ENCODE results near the gene MLST8. TPM values are rescaled to one million over a fixed set of nuclear protein-coding genes. Genes with fewer than 3 reads are reported as not detected.
A peak's percentile ranks its signal among the peaks of the same experiment; 100 is the strongest.

The MLST8 gene
- total RNA-seq, 3 donors from 2014 or later: 25.5 to 30.9 (median 29.8) TPM

- H3K4me3 ChIP-seq: no peak overlapping the region
- intact Hi-C loops (cut with DNase I, micrococcal nuclease): no loop called here
- TF ChIP-seq CTCF (IDR thresholded peaks at IDR 0.05): no peak
- H3K36me3 ChIP-seq (ENCODE audit: low read depth): no peaks in the 10 kb centered on the region
- no peaks in the 10 kb centered on the region for H3K9me3 ChIP-seq
- no peak for DNase-seq
- peaks cover 12% of the 10 kb centered on the region for H3K4me1 ChIP-seq (ENCODE audit: low read depth)
- ATAC-seq: no peak
Measured at GRCh38 chr16:2191446-2191706, 13.9 kb upstream of the MLST8 start.

GRCh38 chr16:2194166-2194834 lies 11.0 kb upstream of the MLST8 start:
- ATAC-seq: no peak
- intact Hi-C loops (cut with DNase I, micrococcal nuclease): no loop called here
- no peaks in the 10 kb centered on the region for H3K36me3 ChIP-seq (ENCODE audit: low read depth)
- H3K9me3 ChIP-seq: no peaks in the 10 kb centered on the region
- no peak for DNase-seq
- TF ChIP-seq CTCF (IDR thresholded peaks at IDR 0.05): no peak
- H3K4me1 ChIP-seq (ENCODE audit: low read depth): peaks cover 14% of the 10 kb centered on the region
- no peak overlapping the region for H3K4me3 ChIP-seq

GRCh38 chr16:2194852-2195321 lies 10.4 kb upstream of the MLST8 start:
- no peak overlapping the region for H3K4me3 ChIP-seq
- H3K36me3 ChIP-seq (ENCODE audit: low read depth): no peaks in the 10 kb centered on the region
- ATAC-seq: peak; percentile 86
- H3K4me1 ChIP-seq (ENCODE audit: low read depth): peaks cover 14% of the 10 kb centered on the region
- intact Hi-C loops (cut with DNase I, micrococcal nuclease): no loop called here
- H3K9me3 ChIP-seq: no peaks in the 10 kb centered on the region
- DNase-seq: peak in 2 of 3 donors; percentile 55 to 79
- no peak for TF ChIP-seq CTCF (IDR thresholded peaks at IDR 0.05)

GRCh38 chr16:2195322-2196161 lies 9.7 kb upstream of the MLST8 start:
- peak; percentile 35 for ATAC-seq
- Histone ChIP-seq H3K9me3 (no peaks in the 10 kb centered on the region), H3K36me3 (ENCODE audit: low read depth) (no peaks in the 10 kb centered on the region), H3K4me3 (no peak overlapping the region), H3K4me1 (ENCODE audit: low read depth) (peaks cover 14% of the 10 kb centered on the region)
- no peak for TF ChIP-seq CTCF (IDR thresholded peaks at IDR 0.05)
- intact Hi-C loops (cut with DNase I, micrococcal nuclease): no loop called here
- no peak for DNase-seq

GRCh38 chr16:2196162-2196980 lies 8.9 kb upstream of the MLST8 start, which contains the start of gene CASKIN1:
Gene CASKIN1, minus strand, starts transcription at chr16:2196605. Its CDS starts 173 bp downstream, at chr16:2196432.
- no peaks in the 10 kb centered on the region for H3K9me3 ChIP-seq
- no peaks in the 10 kb centered on the region for H3K36me3 ChIP-seq (ENCODE audit: low read depth)
- ATAC-seq: no peak
- DNase-seq: no peak
- H3K4me1 ChIP-seq (ENCODE audit: low read depth): peaks cover 14% of the 10 kb centered on the region
- TF ChIP-seq CTCF (IDR thresholded peaks at IDR 0.05): no peak
- intact Hi-C loops (cut with DNase I, micrococcal nuclease): no loop called here
- no peak within 1 kb of the TSS for H3K4me3 ChIP-seq

All from mucosa of descending colon (tissue), 3 donors.